IMR-90 (cell line): Measurements from ENCODE around the gene ZCCHC3. TPM values are rescaled to one million over a fixed set of nuclear protein-coding genes. Genes with fewer than 3 reads are reported as not detected.

Source experiments
- ATAC-seq: fragments of 200-7000 bp; cut with Tn5 transposase; 2 replicates; pipeline ENCODE4 v1.9.1; 2020; ENCODE audit warnings: low read depth, mild to moderate bottlenecking, moderate library complexity
- BruUV-seq: library from RNA; stranded (reverse); fragments of 400-500 nt; replicated peaks from 2 replicates; lab custom pipeline; 2021; lab: Mats Ljungman, UMichigan
- CTCF ChIA-PET: fragments of 300-600 bp; formaldehyde crosslinking; extraction: SDS; loops from one replicate; lab custom pipeline; 2021; ENCODE audit warnings: antibody characterized with exemption; lab: Yijun Ruan, JAX
- POLR2A ChIA-PET: fragments of 300-600 bp; sonication (Branson Sonifier 250); formaldehyde crosslinking; loops from one replicate; lab custom pipeline; 2022; ENCODE audit warnings: antibody characterized with exemption; ENCODE audit not compliant: unreplicated experiment; lab: Charles Lee
- DNase-seq: peaks from one replicate; pipeline ENCODE4 v3.0.0; 2013
- H2AFZ ChIP-seq: replicated peaks from 2 replicates; pipeline ENCODE3; 2013; ENCODE audit warnings: low read length, mild to moderate bottlenecking; ENCODE audit not compliant: poor library complexity
- H2AK5ac ChIP-seq: 2 replicates; pipeline ENCODE4 v1.6.1; 2013; ENCODE audit warnings: low read depth, low read length, inconsistent platforms
- H2AK9ac ChIP-seq: replicated peaks from 2 replicates; pipeline ENCODE3; 2013; ENCODE audit warnings: mild to moderate bottlenecking, low read depth, low read length, moderate library complexity; ENCODE audit not compliant: poor library complexity
- H2BK120ac ChIP-seq: 2 replicates; pipeline ENCODE4 v1.6.1; 2013; ENCODE audit warnings: low read depth, low read length, inconsistent platforms
- H2BK15ac ChIP-seq: 3 replicates; pipeline ENCODE4 v1.6.1; 2013; ENCODE audit warnings: low read depth, low read length, inconsistent platforms
- H2BK20ac ChIP-seq: 2 replicates; pipeline ENCODE4 v1.6.1; 2013; ENCODE audit warnings: low read depth, mild to moderate bottlenecking, inconsistent platforms, low read length, moderate library complexity
- H2BK5ac ChIP-seq: 2 replicates; pipeline ENCODE4 v1.6.1; 2013; ENCODE audit warnings: mild to moderate bottlenecking, low read depth, low read length, inconsistent platforms; ENCODE audit not compliant: poor library complexity, severe bottlenecking
- H3K14ac ChIP-seq: replicated peaks from 2 replicates; pipeline ENCODE4 v1.6.1; 2013; ENCODE audit warnings: low read depth, low read length, inconsistent platforms
- H3K18ac ChIP-seq: 2 replicates; pipeline ENCODE4 v1.6.1; 2013; ENCODE audit warnings: low read depth, low read length, control low read depth
- H3K23ac ChIP-seq: 2 replicates; pipeline ENCODE4 v1.6.1; 2013; ENCODE audit warnings: low read depth, low read length, inconsistent platforms
- H3K27ac ChIP-seq: 2 replicates; pipeline ENCODE4 v1.5.1; 2013; ENCODE audit warnings: mild to moderate bottlenecking, control low read depth, low read length; ENCODE audit not compliant: insufficient read depth
- H3K27me3 ChIP-seq: 2 replicates; pipeline ENCODE4 v1.6.1; 2013; ENCODE audit warnings: low read length; ENCODE audit not compliant: control insufficient read depth, insufficient read depth
- H3K36me3 ChIP-seq: 2 replicates; pipeline ENCODE4 v1.6.1; 2013; ENCODE audit warnings: low read length, mixed read lengths; ENCODE audit not compliant: control insufficient read depth, insufficient read depth
- H3K4ac ChIP-seq: 2 replicates; pipeline ENCODE4 v1.6.1; 2013; ENCODE audit warnings: low read depth, low read length, inconsistent platforms
- H3K4me1 ChIP-seq: 2 replicates; pipeline ENCODE4 v1.6.1; 2013; ENCODE audit warnings: low read length, mixed read lengths; ENCODE audit not compliant: control insufficient read depth, insufficient read depth
- H3K4me2 ChIP-seq: 2 replicates; pipeline ENCODE4 v1.6.1; 2013; ENCODE audit warnings: low read depth, mild to moderate bottlenecking, control low read depth, low read length, moderate library complexity
- H3K4me3 ChIP-seq: 2 replicates; pipeline ENCODE4 v1.5.1; 2013; ENCODE audit warnings: low read depth, mild to moderate bottlenecking, control low read depth, low read length, moderate library complexity; ENCODE audit not compliant: insufficient read depth
- H3K56ac ChIP-seq: 2 replicates; pipeline ENCODE4 v1.6.1; 2013; ENCODE audit warnings: low read length, inconsistent platforms; ENCODE audit not compliant: insufficient read depth; ENCODE audit errors: extremely low read depth
- H3K79me1 ChIP-seq, 2 experiments: 2 replicates each; pipeline ENCODE4 v1.6.1; 2013; ENCODE audit warnings: low read length in 2 of 2, inconsistent platforms in 1 of 2, low read depth in 1 of 2
- H3K9ac ChIP-seq: 2 replicates; pipeline ENCODE4 v1.6.1; 2013; ENCODE audit warnings: low read depth, low read length, control low read depth
- H3K9me1 ChIP-seq: 2 replicates; pipeline ENCODE4 v1.6.1; 2013; ENCODE audit warnings: low read length, inconsistent platforms; ENCODE audit not compliant: insufficient read depth
- H3K9me3 ChIP-seq: 2 replicates; pipeline ENCODE4 v1.6.1; 2013; ENCODE audit warnings: low read length; ENCODE audit not compliant: control insufficient read depth, insufficient read depth
- H4K20me1 ChIP-seq: 2 replicates; pipeline ENCODE4 v1.6.1; 2013; ENCODE audit warnings: low read length, inconsistent platforms; ENCODE audit not compliant: insufficient read depth
- H4K5ac ChIP-seq: 2 replicates; pipeline ENCODE4 v1.6.1; 2013; ENCODE audit warnings: mild to moderate bottlenecking, low read depth, low read length, control low read depth
- H4K8ac ChIP-seq, 2 experiments: 2 replicates each; pipeline ENCODE4 v1.6.1; 2013; ENCODE audit warnings: low read depth in 2 of 2, low read length in 2 of 2, control low read depth in 1 of 2, inconsistent platforms in 1 of 2
- H4K91ac ChIP-seq: 2 replicates; pipeline ENCODE4 v1.6.1; 2013; ENCODE audit warnings: low read depth, low read length, inconsistent platforms; ENCODE audit not compliant: insufficient read depth
- BHLHE40 ChIP-seq: fragments of 150-350 bp; IDR thresholded peaks from 2 replicates; pipeline ENCODE4 v1.6.1; 2016; ENCODE audit warnings: mild to moderate bottlenecking, low read depth, low read length
- CEBPB ChIP-seq: IDR thresholded peaks from 2 replicates; pipeline ENCODE4 v1.6.1; 2012; ENCODE audit warnings: low read depth, low read length, improper control_type of control experiment
- CHD1 ChIP-seq: IDR thresholded peaks from 2 replicates; pipeline ENCODE4 v1.6.1; 2012; ENCODE audit warnings: low read depth, low read length, improper control_type of control experiment
- FOS ChIP-seq: fragments of 150-350 bp; IDR thresholded peaks from 2 replicates; pipeline ENCODE4 v1.6.1; 2016; ENCODE audit warnings: low read depth, low read length
- MAFK ChIP-seq: IDR thresholded peaks from 2 replicates; pipeline ENCODE4 v1.6.1; 2012; ENCODE audit warnings: low read depth, low read length, improper control_type of control experiment
- MAZ ChIP-seq: IDR thresholded peaks from 2 replicates; pipeline ENCODE4 v1.6.1; 2012; ENCODE audit warnings: low read depth, mild to moderate bottlenecking, low read length, improper control_type of control experiment, moderate library complexity, borderline replicate concordance
- MXI1 ChIP-seq: IDR thresholded peaks from 2 replicates; pipeline ENCODE4 v1.6.1; 2012; ENCODE audit warnings: low read depth, mild to moderate bottlenecking, low read length, moderate library complexity, borderline replicate concordance
- NFE2L2 ChIP-seq: fragments of 150-350 bp; IDR thresholded peaks from 2 replicates; pipeline ENCODE4 v1.6.1; 2016; ENCODE audit warnings: low read depth, mild to moderate bottlenecking, low read length
- RAD21 ChIP-seq: IDR thresholded peaks from 2 replicates; pipeline ENCODE4 v1.6.1; 2012; ENCODE audit warnings: low read length, improper control_type of control experiment
- RFX5 ChIP-seq: IDR thresholded peaks from 2 replicates; pipeline ENCODE4 v1.8.0; 2012; ENCODE audit warnings: low read depth, mild to moderate bottlenecking, low read length, moderate library complexity
- SMC3 ChIP-seq: fragments of 150-350 bp; IDR thresholded peaks from 2 replicates; pipeline ENCODE4 v1.6.1; 2016; ENCODE audit warnings: low read depth, mild to moderate bottlenecking, antibody characterized with exemption, low read length, moderate library complexity
- WGBS, 2 experiments: methylation state at CpG; one replicate each; pipeline versions ENCODE4 v1.1.5 to v1.1.7; 2013; ENCODE audit warnings: missing lambda C conversion rate in 2 of 2; ENCODE audit not compliant: insufficient read length in 1 of 2; ENCODE audit errors: extremely low coverage in 2 of 2; 5-methylcytosine and 5-hydroxymethylcytosine counted together
- dilution Hi-C: fragments of 300-500 bp; cut with HindIII; formaldehyde crosslinking; loops from one replicate; pipeline ENCODE4 v1.14.3; 2018; ENCODE audit warnings: low sequenced_read_pairs; ENCODE audit not compliant: unreplicated experiment
- in situ Hi-C: fragments of 300-500 bp; cut with MboI; formaldehyde crosslinking; loops from 3 replicates; pipeline ENCODE4 v1.14.3; 2019; ENCODE audit warnings: low sequenced_read_pairs, inconsistent platforms, mixed read lengths
- intact Hi-C: fragments of 100-400 bp; cut with micrococcal nuclease; formaldehyde crosslinking; loops from 2 replicates; pipeline ENCODE4 v1.10.0; 2022
- polyA plus RNA-seq, 3 experiments: library from polyadenylated mRNA; depleted of rRNA; stranded (reverse); fragments of >200 nt; gene quantifications; 2 replicates each; pipeline ENCODE4 v1.2.3, GENCODE V29; 2012; ENCODE audit warnings: low replicate concordance in 1 of 3
- total RNA-seq: library from RNA; depleted of rRNA; stranded (reverse); fragments of >200 nt; gene quantifications from 2 replicates; pipeline ENCODE4 v1.2.3, GENCODE V29; 2012
- TF ChIP-seq, protein P1 (sequence below): fragments of 150-350 bp; IDR thresholded peaks from 2 replicates; pipeline ENCODE4 v1.6.1; 2016; ENCODE audit warnings: low read depth, mild to moderate bottlenecking, low read length, moderate library complexity, borderline replicate concordance
- TF ChIP-seq, protein P2 (sequence below): conservative IDR thresholded peaks from 2 replicates; pipeline ENCODE4 v1.5.1; 2012; ENCODE audit warnings: mild to moderate bottlenecking, low read depth, low read length, improper control_type of control experiment
- TF ChIP-seq, protein P3 (sequence below): fragments of 150-350 bp; IDR thresholded peaks from 2 replicates; pipeline ENCODE4 v1.6.1; 2017; ENCODE audit warnings: mild to moderate bottlenecking, antibody characterized with exemption, low read length, low read depth

ZCCHC3 gene
- total and polyA plus RNA-seq, 2 of the 4 experiments (the other 2 are of a cell fraction): 8.2 to 10.9 TPM

DNA sequence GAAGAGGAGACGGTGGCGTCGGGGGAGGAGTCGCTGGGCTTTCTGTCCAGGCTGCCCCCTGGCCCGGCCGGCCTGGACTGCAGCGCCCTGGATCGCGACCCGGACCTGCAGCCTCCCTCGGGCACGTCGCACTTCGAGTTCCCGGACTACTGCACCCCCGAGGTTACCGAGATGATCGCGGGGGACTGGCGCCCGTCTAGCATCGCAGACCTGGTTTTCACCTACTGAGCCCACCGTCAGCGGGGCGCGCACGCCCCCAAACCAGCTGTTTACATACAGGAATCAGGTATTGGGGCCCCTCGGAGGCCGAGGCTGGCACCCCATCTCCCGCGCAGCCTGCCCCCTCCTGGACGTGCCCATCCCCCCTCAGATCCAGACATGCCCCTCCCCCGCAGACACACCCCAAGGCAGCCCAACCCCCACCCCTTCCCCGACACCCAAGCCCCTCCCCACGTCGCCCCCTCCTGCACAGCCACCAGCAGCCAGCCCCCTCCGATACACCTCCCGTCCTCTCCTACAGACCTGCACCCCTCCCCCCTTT is 29.3 kb downstream of the ZCCHC3 start:
- peaks cover 4% of the 10 kb centered on the region; the same call in 1 of the 2 replicates for H3K9me1 ChIP-seq
- H3K9me3 ChIP-seq: no peaks in the 10 kb centered on the region
- H2BK20ac ChIP-seq: no peak overlapping the region
- intact Hi-C loops: loop anchor here (1.0 kb wide), 1 partner anchor 29 kb away; the partner anchor contains the start of gene ZCCHC3
- H2BK120ac ChIP-seq: 0 out of 2 replicates have a peak overlapping the region, but pooled peaks have one; percentile 27
- H2BK5ac ChIP-seq: peak overlapping the region; percentile 92
- peak overlapping the region; percentile 71; the same call in 1 of the 2 replicates for H2AK5ac ChIP-seq
- H4K20me1 ChIP-seq: peaks cover 47% of the 10 kb centered on the region
- H3K27me3 ChIP-seq: no peaks in the 10 kb centered on the region
- in situ Hi-C loops: no loop called here
- no TSS peak for BruUV-seq
- H4K5ac ChIP-seq: peak overlapping the region; percentile 70
- H4K91ac ChIP-seq: peak overlapping the region; percentile 80
- H3K56ac ChIP-seq: no peak overlapping the region
- CTCF ChIA-PET: no interaction called here
- no peak overlapping the region for H2BK15ac ChIP-seq
- H3K4me1 ChIP-seq: peaks cover 17% of the 10 kb centered on the region
- H3K27ac ChIP-seq: peak overlapping the region; percentile 97
- H3K4me2 ChIP-seq: peak overlapping the region; percentile 75
- dilution Hi-C loops: no loop called here
- peaks cover 24 to 44% of the 10 kb centered on the region in 2 experiments; a peak in 3 of 4 replicates for H3K79me1 ChIP-seq
- no peak for ATAC-seq
- peak overlapping the region; percentile 65; the same call in 1 of the 2 replicates for H3K18ac ChIP-seq
- H3K4ac ChIP-seq: peak overlapping the region; percentile 92
- H3K4me3 ChIP-seq: peak overlapping the region; percentile 94
- peak overlapping the region in 1 of 2 experiments; percentile 68; a peak in 2 of 4 replicates for H4K8ac ChIP-seq
- peak overlapping the region; percentile 99 for H2AK9ac ChIP-seq
- H3K36me3 ChIP-seq: peaks cover 8% of the 10 kb centered on the region; the same call in 1 of the 2 replicates
- POLR2A ChIA-PET: interaction anchor here (0.6 kb wide), 1 partner anchor 30 kb away, joined by 3 read pairs; no protein-coding TSS in a partner anchor
- 0% methylated on average over 21 of the region's 38 CpGs; no CpG with 5 or more reads in 1 of the 2 experiments for WGBS, 2 experiments
- H3K14ac ChIP-seq: peak overlapping the region; percentile 83
- DNase-seq: no peak
- H2AFZ ChIP-seq: peak overlapping the region; percentile 97
- peak overlapping the region; percentile 79; the same call in 1 of the 2 replicates for H3K23ac ChIP-seq
- H3K9ac ChIP-seq: peak overlapping the region; percentile 87
- TF ChIP-seq, protein P1, sequence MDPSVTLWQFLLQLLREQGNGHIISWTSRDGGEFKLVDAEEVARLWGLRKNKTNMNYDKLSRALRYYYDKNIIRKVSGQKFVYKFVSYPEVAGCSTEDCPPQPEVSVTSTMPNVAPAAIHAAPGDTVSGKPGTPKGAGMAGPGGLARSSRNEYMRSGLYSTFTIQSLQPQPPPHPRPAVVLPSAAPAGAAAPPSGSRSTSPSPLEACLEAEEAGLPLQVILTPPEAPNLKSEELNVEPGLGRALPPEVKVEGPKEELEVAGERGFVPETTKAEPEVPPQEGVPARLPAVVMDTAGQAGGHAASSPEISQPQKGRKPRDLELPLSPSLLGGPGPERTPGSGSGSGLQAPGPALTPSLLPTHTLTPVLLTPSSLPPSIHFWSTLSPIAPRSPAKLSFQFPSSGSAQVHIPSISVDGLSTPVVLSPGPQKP: no peak
- TF ChIP-seq MAZ (no peak), RAD21 (no peak), BHLHE40 (no peak), SMC3 (no peak), CHD1 (no peak), RFX5 (no peak), FOS (no peak), NFE2L2 (no peak), MAFK (no peak), CEBPB (no peak), MXI1 (no peak)
- TF ChIP-seq, protein P2, sequence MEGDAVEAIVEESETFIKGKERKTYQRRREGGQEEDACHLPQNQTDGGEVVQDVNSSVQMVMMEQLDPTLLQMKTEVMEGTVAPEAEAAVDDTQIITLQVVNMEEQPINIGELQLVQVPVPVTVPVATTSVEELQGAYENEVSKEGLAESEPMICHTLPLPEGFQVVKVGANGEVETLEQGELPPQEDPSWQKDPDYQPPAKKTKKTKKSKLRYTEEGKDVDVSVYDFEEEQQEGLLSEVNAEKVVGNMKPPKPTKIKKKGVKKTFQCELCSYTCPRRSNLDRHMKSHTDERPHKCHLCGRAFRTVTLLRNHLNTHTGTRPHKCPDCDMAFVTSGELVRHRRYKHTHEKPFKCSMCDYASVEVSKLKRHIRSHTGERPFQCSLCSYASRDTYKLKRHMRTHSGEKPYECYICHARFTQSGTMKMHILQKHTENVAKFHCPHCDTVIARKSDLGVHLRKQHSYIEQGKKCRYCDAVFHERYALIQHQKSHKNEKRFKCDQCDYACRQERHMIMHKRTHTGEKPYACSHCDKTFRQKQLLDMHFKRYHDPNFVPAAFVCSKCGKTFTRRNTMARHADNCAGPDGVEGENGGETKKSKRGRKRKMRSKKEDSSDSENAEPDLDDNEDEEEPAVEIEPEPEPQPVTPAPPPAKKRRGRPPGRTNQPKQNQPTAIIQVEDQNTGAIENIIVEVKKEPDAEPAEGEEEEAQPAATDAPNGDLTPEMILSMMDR: no peak
- TF ChIP-seq, protein P3, sequence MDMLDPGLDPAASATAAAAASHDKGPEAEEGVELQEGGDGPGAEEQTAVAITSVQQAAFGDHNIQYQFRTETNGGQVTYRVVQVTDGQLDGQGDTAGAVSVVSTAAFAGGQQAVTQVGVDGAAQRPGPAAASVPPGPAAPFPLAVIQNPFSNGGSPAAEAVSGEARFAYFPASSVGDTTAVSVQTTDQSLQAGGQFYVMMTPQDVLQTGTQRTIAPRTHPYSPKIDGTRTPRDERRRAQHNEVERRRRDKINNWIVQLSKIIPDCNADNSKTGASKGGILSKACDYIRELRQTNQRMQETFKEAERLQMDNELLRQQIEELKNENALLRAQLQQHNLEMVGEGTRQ: no peak
